SKM-1 treated with dmso at 0.1 percent for 144 hours (cell line): Measurements from ENCODE around the gene PAQR3.

Source experiments
- DNase-seq: peaks from one replicate; lab custom pipeline; 2025; ENCODE audit not compliant: unreplicated experiment; lab: John Stamatoyannopoulos, UW

PAQR3 gene, protein sequence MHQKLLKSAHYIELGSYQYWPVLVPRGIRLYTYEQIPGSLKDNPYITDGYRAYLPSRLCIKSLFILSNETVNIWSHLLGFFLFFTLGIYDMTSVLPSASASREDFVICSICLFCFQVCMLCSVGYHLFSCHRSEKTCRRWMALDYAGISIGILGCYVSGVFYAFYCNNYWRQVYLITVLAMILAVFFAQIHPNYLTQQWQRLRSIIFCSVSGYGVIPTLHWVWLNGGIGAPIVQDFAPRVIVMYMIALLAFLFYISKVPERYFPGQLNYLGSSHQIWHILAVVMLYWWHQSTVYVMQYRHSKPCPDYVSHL

DNA sequence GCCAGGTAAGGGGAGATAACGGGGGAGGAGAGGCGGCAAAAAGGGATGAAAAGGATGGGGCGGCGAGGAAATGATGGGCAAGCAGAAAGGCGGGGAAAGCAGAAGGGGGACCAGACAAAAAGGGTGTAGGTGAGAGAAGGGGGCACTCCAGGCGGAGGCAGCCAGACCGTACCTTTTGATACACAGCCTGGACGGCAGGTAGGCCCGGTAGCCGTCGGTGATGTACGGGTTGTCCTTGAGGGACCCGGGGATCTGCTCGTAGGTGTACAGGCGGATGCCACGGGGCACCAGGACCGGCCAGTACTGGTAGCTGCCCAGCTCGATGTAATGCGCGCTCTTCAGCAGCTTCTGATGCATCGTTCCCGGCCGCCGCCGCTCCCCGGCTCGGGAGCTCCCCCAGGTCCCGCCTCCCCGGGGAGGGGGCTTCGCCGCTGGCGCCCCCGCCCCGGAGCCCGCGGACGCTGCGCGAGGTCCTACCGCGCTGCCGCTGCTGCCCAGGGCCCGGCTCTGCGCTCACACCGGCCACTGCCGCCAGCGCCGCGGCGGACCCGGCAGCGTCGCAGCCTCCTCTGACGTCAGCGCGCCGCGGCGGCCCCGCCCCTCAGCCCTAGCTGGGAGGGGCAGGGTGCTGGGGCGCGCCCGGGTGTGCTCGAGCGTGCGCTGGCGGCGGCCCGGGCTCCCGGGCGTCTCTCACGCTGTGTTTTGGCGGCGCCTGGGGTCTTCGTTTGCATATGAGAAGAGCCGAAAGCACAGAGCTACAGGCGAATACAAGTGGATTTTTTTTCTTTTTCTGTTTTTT is at the start of gene PAQR3:
Gene PAQR3, minus strand, starts transcription at position 571 of the 799 bp plus-strand sequence. Its CDS starts 214 bp downstream, at position 357.
- DNase-seq, result peak; percentile 76

- DNase-seq, result no peak
Observed at GRCh38 chr4:78987683-78988082, 48.4 kb upstream of the PAQR3 start.

GRCh38 chr4:78984593-78984992 is 45.4 kb upstream of the PAQR3 start:
- DNase-seq, result no peak

DNA sequence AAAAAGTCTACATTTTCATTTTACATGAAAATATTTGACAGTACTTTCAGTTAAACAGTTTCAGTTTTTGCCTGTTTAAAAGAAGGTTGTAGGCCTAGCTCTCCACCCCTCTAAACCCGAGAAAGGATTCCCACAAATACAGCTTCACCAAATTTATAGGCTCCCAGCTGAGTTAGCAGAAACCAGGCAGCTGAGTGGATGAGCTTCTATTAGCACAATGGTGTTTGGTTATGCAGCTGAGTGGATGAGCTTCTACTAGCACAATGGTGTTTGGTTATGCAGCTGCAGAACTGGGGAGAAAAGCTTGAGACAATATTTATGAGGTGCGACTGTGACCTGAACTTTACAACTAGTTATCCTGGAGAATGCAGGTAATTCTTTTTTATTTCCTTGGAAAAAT is 36.6 kb upstream of the PAQR3 start:
- no peak for DNase-seq

GRCh38 chr4:78971776-78972175 is 32.5 kb upstream of the PAQR3 start:
- peak; percentile 3 for DNase-seq

DNA sequence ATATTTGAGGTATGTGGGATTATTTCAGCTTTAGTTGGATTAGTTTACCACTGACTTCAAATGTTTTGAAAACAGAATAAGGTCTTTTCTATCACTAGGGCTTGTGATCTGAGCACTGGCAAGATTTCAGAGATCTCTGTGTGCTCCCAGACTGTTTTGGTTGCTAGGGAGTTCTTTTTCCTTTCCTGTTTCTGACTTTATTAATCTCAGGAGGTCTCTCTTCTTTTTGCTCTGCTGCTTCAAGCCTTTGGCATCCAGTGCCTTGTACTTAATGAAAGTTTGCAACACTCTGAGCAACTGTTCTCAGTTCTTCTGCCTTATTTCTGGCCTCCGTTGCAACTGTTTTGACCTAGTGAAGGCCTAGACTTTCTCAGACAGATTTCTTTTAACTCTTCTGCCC is 32.1 kb upstream of the PAQR3 start:
- no peak for DNase-seq

GRCh38 chr4:78962597-78963115 is 23.4 kb upstream of the PAQR3 start:
- no peak for DNase-seq

DNA sequence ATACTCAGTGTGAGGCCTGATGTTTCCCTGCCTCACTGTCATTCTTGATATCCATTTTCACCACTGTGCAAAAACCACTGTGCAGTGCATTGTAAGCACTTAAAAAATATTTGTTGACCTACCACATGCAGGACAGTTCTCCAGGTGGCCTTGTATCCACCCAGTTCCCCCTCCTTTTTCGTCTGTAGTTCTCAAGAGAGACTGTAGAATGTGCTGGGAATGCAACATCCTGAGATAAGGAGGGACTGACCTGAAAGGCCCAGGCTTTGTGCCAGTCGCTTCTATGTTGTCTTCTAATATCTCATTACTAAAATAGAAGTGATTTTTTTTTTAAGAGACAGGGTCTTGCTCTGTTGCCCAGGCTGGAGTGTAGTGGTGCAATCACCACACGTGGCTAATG is 21.7 kb upstream of the PAQR3 start:
- no peak for DNase-seq

- DNase-seq, result no peak
Observed at GRCh38 chr4:78956975-78957374, 17.7 kb upstream of the PAQR3 start.

DNA sequence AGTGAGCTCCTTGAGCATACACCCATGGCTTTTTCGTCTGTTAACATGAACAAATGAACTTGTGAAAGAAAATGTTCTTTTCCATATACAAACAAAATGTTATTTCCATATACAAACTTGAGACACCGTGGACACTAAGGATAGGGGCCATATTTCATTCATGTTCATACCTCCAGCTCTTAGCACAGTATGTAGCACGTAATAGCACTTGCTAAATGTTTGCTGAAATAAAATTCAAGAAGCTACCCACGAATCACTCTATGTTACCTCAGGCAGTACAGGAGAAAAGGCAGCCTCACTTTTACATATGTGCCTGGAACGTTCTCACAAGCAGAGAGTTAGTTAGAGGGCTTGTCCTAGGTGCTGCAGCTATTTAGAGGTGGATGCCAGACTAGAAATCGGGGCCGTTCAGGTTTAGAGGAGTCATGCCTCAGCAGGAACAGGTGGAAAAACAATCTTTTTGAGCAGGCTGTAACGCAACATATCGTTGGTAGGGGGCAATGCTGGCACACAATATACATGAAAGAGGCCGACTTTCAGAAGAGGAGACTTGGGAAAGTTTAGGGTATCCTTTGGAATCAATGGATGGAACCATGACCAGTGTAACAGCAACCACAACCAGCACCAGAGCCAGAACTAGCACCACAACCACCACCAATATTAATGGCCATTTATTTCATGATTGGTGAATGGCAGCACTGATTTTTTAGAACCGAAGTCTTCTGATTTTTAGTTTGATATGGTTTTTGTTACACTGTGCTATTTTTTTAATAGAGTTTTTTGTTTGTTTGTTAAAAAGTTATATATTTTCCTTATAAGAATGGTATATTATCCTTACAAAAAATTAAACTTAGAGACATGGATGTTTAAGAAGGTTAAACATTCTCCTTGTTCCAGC is 14.8 kb upstream of the PAQR3 start:
- peak; percentile 25 for DNase-seq

DNA sequence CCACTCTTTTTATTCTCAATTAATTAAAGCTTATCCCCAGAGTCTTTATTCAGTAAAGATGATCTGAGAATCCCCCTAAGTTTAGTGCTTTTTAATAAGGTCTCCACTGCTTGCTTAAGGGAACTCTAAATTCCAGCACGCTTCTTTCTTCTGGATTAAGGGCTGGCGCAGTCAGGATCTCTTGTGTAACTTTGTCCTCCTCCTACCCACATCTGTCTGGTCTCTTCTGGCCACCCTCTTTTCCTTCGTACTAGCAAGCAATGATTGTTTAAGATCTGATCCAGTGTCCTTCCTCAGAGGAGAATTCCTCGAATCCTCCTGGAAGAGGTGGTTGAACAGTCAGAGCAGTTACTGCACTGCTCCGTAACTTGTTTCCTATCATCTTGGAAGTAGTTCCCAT is 14.0 kb upstream of the PAQR3 start:
- DNase-seq, result no peak

DNA sequence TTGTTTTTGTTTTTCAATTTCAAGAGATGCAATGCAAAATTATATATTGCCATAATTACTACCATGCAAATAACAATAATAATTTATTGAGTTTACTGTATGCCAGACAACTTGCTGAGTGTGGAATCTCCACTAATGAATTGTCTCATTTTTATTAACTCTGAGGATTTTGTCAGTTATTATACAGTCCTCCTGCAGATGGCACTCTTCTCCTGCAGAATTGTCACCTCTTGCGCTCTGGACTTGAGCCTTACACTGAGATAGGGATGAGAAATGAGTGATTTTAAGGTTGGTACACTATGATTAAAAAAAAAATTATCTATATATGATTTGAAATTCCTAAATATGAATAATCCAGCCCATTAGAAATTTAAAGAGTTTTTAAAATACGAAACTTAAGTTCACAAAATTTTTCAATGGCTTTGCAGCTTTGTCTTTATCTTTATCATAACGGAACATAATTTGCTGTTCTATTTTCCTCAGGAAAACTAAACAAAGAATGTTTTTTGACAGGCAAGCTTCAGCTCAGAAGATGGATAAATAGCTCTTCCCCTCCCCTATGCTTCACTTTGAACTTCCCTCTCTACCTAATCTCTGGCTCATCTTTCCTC is 12.7 kb upstream of the PAQR3 start:
- peak; percentile 60 for DNase-seq

- no peak for DNase-seq
Observed at GRCh38 chr4:78949735-78950134, 10.5 kb upstream of the PAQR3 start.

GRCh38 chr4:78945651-78946179 is 6.5 kb upstream of the PAQR3 start:
- DNase-seq, result no peak

- DNase-seq, result no peak
Observed at GRCh38 chr4:78944381-78944780, 5.1 kb upstream of the PAQR3 start.

DNA sequence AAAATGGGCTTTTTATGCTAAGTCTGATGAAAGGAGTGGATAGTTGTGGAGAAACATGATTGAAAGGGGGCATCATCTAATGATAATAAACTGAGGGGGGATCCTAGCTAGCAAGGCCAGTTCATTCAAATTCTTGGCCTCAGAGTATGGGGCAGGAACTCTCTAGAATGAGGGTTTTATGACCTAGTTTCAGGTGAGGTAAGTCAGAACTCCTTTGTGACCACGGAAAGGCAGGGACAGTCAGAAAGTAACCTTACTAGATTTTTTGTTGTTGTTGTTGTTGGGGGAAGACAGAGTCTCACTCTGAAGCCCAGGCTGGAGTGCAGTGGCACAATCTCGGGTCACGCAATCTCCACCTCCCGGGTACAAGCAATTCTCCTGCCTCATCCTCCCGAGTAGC is 1.5 kb upstream of the PAQR3 start:
- DNase-seq, result no peak

DNA sequence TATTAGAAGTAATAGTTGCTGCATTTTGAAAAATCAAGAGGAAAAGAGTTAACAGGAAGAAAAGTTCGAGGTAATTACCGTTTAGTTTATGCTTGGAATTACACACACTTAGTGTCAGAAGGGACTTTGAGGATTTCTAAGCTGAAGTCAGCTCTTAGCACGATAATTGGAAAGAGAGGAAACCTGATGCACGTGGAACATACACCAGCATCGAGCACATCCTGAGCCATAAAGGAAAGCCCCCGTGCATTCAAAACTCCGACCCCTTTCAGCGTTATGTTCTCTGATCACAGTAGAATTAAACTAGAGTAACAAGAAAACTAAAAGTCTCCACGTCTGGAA is 400 bp upstream of the PAQR3 start:
- no peak for DNase-seq

- DNase-seq, result no peak
Observed at GRCh38 chr4:78938474-78938867, 767 bp downstream of the PAQR3 start.

GRCh38 chr4:78937837-78938236 is 1.4 kb downstream of the PAQR3 start:
- no peak for DNase-seq

GRCh38 chr4:78936989-78937388 is 2.2 kb downstream of the PAQR3 start:
- no peak for DNase-seq
